GM21576 (cell line): ENCODE results near the gene MCM9.
A peak's percentile ranks its signal among the peaks of the same experiment; 100 is the strongest.

Source experiments
- ATAC-seq: cut with Tn5 transposase; IDR thresholded peaks from one replicate; pipeline ENCODE4 v1.9.1; 2021; ENCODE audit warnings: mild to moderate bottlenecking, moderate library complexity; ENCODE audit not compliant: unreplicated experiment

The MCM9 gene

GRCh38 chr6:118933855-118934460 lies 1.0 kb downstream of the MCM9 start:
- ATAC-seq, result peak; percentile 1

- ATAC-seq, result no peak
Measured at GRCh38 chr6:118932421-118932820, 2.5 kb downstream of the MCM9 start.

DNA sequence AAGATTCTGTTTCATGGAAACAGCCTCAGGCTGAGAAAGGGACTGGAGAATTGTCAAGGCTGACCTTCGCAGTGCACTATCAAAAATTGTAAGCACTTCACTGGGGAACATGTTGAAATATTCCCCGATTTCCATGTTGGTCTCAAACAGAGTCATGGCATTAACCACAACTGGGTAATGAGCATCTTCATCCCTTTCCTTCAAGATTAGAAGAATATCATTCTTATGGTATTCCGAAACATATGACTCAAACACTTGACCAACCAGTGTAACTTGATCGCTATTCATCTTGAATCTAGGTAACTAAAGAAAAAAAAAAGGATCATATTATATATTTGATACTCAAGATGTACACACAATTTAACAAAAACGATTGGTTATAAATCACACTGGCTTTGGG lies 3.5 kb downstream of the MCM9 start:
- ATAC-seq, result no peak

DNA sequence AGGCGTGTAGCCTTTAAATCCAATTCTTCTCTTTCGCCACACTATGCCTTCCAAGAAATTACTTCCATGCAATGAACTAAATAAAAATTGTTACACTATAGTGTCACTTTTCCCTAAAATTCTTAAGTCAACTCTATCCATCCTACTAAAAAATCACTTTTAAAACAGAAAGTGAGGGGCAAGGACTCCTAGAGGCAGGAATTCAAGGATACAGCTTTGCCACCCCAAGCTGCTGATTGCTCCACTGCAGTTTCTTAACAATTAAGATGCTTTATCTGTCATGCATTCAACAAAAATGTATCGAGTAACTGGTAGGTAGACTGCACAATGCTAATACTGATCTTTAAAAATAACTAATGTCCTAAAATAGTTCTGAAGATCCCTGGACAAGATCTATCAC lies 4.3 kb downstream of the MCM9 start:
- ATAC-seq, result no peak

- ATAC-seq, result no peak
Measured at GRCh38 chr6:118923035-118923434, 11.9 kb downstream of the MCM9 start.

DNA sequence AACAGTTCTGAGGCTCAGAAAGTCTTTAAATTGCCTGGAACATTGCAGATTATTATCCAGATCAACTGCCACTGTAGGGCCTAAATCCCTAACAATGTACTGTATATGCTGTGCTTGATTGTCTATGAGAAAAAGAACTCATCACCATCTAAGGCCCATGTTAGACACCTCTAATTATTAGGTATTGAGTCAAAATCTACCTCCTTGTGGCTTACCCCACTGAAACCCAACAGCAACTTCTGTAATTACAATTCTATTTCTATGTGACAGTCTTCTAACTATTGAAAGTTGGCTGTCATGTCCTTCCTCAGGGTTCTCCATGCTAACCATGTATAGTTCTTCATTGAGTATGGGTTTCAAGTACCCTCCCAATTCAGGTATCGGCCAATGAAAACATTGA lies 13.9 kb downstream of the MCM9 start:
- no peak for ATAC-seq

GRCh38 chr6:118918329-118918725 lies 16.6 kb downstream of the MCM9 start:
- ATAC-seq, result no peak

DNA sequence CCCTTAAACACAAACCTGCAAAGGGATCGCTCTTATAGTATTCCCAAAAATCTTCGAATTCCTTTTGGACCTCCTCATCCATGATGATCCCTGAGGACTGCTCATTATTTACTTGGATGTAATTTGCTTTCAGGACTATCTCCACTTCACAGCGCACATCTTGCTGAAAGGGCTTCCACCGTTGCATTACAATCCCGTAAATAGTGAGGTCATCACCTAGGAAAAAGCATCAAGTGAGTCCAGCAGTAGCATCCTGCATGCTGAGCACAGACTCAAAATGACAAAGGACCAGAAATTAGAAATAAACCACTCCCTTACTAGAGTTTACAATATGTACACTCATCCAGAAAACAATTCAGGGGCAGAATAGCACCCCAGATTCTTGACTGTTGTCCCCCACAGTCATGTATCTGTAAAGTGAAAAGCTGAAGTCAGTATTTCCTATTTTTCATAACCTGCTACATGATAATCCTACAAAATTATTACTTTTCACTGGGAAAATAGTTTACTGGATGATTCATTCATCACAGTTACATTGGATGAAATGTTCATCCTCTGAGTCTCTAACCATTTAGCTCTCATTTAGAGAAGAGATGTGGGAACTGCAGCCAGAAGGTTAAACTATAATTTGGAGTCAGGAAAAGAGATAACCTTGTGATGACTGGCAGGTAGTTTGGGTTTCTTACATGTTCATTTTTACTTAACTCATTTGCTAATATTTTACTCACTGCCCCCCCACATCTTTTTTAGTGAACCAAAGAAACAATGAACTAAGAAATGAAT lies 17.2 kb downstream of the MCM9 start:
- no peak for ATAC-seq

DNA sequence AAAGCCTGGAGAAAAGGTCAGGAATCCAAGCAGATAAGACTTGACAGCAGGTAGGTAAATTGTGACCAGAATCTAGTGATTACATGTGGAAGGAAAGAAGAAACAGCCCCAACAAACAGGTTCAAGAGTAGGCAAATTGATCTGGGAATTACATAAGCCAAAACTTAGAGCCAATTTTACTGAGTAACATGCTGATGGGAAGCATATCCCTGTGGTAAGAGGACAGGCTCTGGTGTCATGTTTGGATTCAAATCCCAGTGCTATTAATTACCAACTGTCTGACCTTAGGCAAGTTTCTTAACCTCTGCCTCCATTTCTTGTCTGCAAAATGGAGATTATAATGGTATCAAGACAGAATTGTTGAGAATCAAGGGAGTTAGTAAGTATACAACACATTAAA lies 20.4 kb downstream of the MCM9 start:
- ATAC-seq, result no peak

DNA sequence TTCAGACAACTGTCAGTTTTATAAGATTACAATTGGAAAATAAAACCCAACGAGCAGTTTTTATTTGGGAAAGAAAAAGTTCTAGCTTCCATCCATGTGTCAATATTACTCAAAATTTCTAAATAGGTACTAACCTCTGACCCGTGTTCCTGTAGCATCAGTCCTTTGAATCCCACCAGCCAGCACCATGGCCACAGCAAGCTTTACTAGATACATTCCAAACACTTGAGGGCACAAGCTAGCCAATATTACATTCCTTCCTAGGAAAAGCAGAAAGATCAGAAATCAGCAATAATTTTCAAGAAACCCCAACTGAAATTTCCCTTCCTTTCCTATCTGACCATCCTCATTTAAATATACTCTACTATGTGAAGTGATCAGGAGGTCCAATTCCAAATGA lies 21.8 kb downstream of the MCM9 start:
- no peak for ATAC-seq

- no peak for ATAC-seq
Measured at GRCh38 chr6:118912646-118913045, 22.3 kb downstream of the MCM9 start.

- no peak for ATAC-seq
Measured at GRCh38 chr6:118908441-118908840, 26.5 kb downstream of the MCM9 start.

DNA sequence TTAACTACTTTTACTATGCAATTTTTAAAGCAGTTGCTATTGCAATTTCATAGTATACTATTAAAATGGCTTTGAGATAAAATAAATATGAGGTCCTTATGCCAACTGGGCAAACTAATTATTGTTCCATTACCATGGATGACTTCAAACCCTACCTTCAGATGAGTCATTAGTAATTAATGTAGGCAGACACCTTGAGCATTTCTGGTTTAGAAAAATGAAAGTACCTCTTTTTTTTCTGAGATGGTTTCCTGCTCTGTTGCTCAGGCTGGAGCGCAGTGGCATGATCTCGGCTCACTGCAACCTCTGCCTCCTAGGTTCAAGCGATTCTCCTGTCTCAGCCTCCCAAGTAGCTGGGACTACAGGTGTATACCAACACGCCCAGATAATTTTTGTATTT lies 29.1 kb downstream of the MCM9 start:
- no peak for ATAC-seq

GRCh38 chr6:118905084-118905483 lies 29.9 kb downstream of the MCM9 start:
- ATAC-seq, result no peak

DNA sequence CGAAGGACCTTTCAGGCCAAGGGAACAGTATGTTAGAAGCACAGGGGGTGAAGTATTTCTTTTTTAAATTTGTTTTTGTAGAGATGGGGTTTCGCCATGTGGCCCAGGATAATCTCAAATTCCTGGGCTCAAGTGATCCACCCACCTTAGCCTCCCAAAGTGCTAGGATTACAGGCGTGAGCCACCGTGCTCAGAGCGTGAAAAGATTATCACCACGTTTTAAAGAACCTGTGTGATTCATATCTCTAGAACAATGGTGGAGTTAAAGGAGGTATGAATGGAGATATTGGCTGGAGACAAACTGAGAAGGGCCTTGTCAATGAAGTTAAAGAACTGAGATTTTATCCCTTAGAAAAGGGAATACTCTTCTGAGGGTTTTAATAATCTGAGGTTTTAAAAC lies 31.3 kb downstream of the MCM9 start:
- ATAC-seq, result no peak

- no peak for ATAC-seq
Measured at GRCh38 chr6:118903138-118903537, 31.8 kb downstream of the MCM9 start.

- no peak for ATAC-seq
Measured at GRCh38 chr6:118902726-118903125, 32.2 kb downstream of the MCM9 start.

GRCh38 chr6:118899948-118900347 lies 35.0 kb downstream of the MCM9 start:
- ATAC-seq, result no peak

GRCh38 chr6:118897386-118897785 lies 37.6 kb downstream of the MCM9 start:
- ATAC-seq, result no peak

GRCh38 chr6:118896339-118897136 lies 38.4 kb downstream of the MCM9 start:
- ATAC-seq, result peak; percentile 20

- ATAC-seq, result no peak
Measured at GRCh38 chr6:118895859-118896258, 39.1 kb downstream of the MCM9 start.

DNA sequence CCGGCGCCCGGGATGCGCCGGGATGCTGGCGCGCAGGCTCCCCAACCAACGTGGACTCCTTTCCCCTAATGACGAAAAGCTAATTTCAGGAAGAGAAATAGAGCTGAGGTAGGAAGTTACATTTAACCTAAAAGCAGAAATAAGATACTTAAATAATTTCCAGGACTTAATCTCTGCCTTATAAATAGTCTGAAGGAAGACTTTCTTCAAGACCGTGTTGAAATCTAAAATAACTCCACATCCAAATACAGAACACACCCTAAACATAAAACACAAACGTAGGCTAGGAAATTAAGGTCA lies 39.7 kb downstream of the MCM9 start:
- no peak for ATAC-seq
